ENCODE data around the gene AGR2.

The AGR2 gene

GRCh38 chr7:16758036-16758435 lies 46.8 kb downstream of the AGR2 start:
- H3K4me3 ChIP-seq (ENCODE audit: low read depth, low read length): no peak overlapping the region
- TF ChIP-seq CTCF (IDR thresholded peaks at IDR 0.05; ENCODE audit: borderline replicate concordance, insufficient read depth, low read depth, low read length): no peak

GRCh38 chr7:16755397-16755796 lies 49.4 kb downstream of the AGR2 start:
- no peak overlapping the region for H3K4me3 ChIP-seq (ENCODE audit: low read depth, low read length)
- TF ChIP-seq CTCF (IDR thresholded peaks at IDR 0.05; ENCODE audit: borderline replicate concordance, insufficient read depth, low read depth, low read length): no peak

DNA sequence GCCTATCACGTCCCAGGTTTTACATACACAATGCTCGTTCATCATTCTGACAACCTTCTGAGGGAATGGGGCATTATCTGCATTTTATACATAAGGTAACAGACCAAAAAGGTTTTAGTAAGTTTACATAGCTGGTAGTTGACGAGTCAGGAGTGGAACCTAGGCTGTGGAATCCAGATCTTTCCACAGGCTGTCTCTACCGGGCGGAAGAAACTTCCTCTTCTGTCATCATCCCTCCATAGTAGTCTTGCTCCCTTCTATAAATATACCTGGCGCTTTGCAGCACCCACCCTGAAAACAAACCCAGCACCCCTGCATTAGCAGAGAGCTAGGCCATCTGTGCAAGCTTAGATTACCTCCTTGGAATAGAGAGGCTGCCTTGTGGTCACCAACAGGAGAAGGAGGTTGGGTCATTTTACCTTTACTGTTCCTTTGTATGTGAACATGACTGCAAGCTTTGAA lies 49.9 kb downstream of the AGR2 start:
- H3K4me3 ChIP-seq (ENCODE audit: low read depth, low read length): no peak overlapping the region
- no peak for TF ChIP-seq CTCF (IDR thresholded peaks at IDR 0.05; ENCODE audit: borderline replicate concordance, insufficient read depth, low read depth, low read length)

DNA sequence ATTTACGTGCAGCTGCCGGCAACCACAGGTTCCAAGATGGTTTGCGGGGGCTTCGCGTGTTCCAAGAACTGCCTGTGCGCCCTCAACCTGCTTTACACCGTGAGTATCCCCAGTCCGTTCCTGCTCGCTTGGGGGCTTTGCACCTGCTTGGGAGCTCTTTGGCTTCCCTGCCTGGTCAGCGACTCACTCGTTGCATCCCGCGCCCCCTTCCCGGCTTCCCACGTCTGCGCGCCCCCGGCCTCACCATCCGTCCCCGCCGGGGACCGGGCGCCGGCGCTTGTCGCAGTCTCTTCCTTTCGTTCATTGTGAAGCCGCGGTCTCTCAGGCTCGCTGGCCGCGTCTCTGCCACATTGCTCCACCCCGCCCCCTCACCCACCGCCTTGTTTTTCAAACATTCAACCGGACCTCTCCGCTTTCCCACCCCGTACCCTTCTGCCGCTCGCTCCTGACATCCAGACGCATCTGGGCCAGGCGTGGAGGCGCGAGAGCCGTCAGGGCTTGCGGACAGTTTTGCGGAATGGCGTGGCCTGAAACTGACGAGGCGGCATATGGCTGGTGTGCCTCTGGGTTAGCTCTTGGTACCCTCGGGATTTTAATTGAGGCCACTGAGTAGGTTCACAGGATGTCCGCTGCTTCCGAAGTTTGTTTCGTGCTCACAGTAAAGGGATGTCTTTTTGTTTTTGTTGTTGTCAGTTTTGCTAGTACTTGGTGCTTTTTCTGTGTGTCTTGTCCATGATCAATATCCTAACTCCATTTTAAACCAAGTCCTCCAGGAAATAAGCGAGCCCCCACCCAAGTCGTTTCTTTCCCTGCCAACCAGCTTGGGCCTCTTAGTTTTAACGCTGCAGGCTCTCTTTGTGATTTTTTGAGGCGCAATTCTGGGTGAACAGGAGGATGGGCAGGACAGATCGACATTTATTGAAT lies 50.6 kb downstream of the AGR2 start:
- TF ChIP-seq CTCF (IDR thresholded peaks at IDR 0.05; ENCODE audit: borderline replicate concordance, insufficient read depth, low read depth, low read length): no peak
- no peak overlapping the region for H3K4me3 ChIP-seq (ENCODE audit: low read depth, low read length)

GRCh38 chr7:16753102-16753931 lies 51.5 kb downstream of the AGR2 start, which contains the start of gene TSPAN13:
TSS of gene TSPAN13 (plus strand) at chr7:16753755. CDS start at chr7:16753968, 213 bp downstream.
- no peak within 1 kb of the TSS for H3K4me3 ChIP-seq (ENCODE audit: low read depth, low read length)
- TF ChIP-seq CTCF (IDR thresholded peaks at IDR 0.05; ENCODE audit: borderline replicate concordance, insufficient read depth, low read depth, low read length): no peak

DNA sequence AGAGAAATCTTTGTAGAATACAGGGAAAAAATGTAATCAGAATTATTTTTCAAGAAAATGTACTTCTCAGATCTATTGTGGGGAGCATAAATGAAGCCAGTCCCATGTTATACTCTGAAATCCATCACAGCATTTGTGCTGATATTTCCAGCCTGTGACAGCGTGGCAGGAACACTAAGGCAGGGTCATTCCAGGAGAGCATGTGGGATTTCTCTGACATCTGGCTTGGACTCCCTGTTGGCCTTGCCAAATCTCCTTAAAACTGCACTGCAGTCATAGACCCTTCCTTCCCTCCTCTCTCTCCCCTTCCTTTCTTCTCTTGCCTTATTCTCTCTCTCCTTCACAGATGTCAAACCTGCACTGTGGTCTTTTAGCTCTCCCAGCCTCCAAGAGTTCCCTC lies 57.7 kb downstream of the AGR2 start:
- TF ChIP-seq CTCF (IDR thresholded peaks at IDR 0.05; ENCODE audit: borderline replicate concordance, insufficient read depth, low read depth, low read length): no peak
- no peak overlapping the region for H3K4me3 ChIP-seq (ENCODE audit: low read depth, low read length)
